ENCODE measurements around the gene OR6C65.
"Not testable (repeated sequence)": the region's sequence is repeated elsewhere in the genome, so short reads cannot be mapped to it uniquely, and the experiment has no call there.

OR6C65 gene

DNA sequence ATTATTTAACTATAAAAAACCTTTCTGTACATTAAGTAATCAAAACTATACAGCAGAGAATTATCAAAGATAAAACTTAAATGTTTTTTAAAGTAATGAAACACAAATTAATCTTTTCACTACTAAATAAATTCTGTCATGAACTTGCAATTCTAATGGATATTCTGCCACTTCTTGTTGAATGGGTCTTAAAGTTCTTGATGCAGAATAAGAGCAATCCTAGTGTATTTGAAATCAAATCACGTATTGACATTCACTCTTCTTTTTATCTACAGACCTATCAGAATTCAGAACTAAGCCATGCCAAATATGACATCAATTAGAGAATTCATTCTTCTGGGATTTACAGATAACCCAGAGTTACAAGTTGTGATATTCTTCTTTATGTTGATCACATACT lies at the start of gene OR6C65:
TSS of gene OR6C65 (plus strand) at position 301 of the 400 bp plus-strand sequence. CDS start at position 301, 0 bp downstream.
- no peak for DNase-seq

DNA sequence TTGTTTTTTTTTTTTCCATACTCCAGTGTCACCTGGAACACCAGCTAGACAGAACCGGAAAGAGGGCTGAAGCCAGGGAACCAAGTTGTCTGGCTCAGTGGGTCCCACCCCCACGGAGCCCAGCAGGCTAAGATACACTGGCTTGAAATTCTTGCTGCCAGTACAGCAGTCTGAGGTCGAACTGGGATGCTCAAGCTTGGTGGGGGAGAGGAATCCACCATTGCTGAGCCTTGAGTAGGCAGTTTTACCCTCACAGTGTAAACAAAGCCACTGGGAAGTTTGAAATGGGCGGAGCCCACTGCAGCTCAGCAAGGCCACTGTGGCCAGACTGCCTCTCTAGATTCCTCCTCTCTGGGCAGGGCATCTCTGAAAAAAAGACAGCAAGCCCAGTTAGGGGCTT lies 45.0 kb upstream of the OR6C65 start:
- DNase-seq: not testable (repeated sequence)

DNA sequence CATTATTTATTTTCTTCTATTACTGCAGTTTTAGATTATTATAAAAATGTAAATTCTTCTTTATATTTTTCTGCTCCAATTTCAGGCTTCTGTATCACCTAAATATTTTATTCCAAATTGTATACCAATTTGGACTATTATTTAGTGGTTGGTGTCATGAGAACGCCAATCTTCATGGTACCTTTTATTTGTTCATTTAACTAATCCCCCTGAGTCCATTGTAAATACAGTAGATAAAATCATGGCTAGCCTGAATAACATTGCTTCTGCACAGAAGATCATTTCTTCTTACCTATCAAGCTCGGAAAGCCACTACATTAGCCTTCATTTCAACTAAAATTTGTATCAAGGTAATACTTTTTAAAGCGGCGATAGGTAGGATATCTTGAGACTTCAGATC lies 37.7 kb upstream of the OR6C65 start, which contains the start of gene OR6C75:
TSS of gene OR6C75 (plus strand) at position 301 of the 400 bp plus-strand sequence. CDS start 2,136 bp downstream, outside the sequence.
- DNase-seq: no peak

DNA sequence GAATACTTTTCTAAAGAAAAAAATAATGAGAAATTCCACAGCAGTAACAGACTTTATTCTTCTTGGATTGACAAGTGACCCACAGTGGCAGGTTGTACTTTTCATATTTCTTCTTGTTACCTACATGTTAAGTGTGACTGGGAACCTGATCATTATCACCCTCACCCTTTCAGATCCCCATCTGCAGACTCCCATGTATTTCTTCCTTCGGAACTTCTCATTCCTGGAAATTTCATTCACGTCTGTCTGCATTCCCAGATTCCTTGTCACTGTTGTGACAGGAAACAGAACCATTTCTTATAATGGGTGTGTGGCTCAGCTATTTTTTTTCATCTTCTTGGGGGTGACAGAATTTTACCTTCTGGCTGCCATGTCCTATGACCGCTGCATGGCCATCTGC lies 35.2 kb upstream of the OR6C65 start:
- no peak for DNase-seq

DNA sequence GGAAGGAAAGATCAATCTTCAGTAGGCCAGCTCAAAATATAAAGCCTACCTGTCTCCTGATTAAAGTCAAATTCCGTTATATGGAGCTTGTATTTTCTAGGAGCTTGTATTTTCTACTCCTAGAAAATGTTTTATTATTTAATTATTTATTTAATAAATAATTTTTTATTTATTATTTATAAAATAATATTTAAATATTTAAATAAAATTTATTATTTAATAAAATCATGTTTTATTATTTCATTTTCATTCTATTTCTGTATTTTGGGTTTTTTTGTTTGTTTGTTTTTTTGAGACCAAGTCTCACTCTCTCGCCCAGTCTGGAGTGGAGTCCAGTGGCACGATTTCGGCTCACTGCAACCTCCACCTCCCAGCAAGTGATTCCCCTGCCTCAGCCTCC lies 27.8 kb upstream of the OR6C65 start:
- no peak for DNase-seq

DNA sequence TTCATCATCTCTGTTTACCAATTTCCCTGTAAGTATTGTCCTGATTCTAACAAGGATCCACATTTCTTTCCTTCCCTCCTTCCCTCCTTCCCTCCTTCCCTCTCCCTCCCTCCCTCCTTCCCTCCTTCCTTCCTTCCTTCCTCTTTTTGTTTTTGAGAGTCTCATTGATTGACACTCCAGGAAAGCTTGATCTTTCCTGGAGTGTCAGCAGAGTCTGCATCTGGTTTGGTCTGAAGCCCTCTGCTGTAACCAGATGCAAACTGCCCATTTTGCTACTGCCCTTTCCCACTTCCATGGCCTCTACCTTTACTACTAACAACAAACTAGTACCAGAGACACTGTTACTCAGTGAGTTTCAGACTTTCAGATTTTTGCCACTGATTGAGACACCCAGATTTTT lies 14.4 kb upstream of the OR6C65 start:
- no peak for DNase-seq

DNA sequence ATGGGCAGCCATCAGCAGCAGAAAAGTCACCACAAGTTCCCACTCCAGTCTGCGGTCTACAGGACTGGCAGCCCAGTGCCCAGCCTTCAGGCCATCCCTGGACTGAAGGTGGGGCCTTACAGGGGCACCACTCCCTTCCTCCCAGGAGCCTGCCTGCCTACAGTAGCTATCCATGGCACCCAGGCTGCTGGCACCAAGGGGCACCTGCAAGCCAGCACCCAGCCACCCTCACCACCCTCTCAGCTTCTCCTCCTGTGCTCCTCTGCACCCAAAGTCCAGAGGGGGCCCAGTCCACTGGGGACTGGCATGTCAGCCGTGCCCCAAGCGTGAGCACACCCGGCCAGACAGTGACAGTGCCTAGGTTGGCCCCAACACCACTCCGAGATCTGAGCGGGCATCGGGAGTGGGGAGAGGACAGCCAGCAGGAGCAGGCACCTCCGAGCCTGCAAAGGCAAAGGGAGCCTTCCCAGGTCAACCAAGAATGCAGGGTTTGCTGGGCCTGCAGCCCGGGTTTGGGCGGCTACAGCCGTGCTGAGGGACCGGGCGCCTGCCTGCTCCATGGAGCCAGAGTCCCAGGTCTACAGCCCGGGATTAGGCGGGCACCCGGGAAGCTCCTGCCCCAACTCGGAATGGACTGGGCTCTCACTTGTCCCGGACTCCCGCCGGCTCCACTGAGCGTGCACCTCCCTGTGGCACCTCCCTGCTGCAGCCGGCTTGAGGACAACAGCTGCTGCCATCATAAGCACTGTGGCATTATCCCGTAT lies 8.1 kb upstream of the OR6C65 start:
- DNase-seq: no peak

DNA sequence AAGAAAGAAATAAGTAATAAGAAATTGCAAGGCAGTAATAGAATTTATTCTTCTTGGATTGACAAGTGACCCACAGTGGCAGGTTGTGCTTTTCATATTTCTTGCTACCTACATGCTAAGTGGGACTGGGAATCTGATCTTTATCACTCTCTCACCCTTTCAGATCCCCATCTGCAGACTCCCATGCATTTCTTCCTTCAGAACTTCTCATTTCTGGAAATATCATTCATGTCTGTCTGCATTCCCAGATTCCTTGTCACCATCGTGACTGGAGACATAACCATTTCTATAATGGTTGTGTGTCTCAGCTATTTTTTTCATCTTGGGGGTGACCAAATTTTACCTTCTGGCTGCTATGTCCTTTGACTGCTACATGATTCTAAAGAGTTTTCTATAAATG lies 4.0 kb upstream of the OR6C65 start:
- DNase-seq: no peak

DNA sequence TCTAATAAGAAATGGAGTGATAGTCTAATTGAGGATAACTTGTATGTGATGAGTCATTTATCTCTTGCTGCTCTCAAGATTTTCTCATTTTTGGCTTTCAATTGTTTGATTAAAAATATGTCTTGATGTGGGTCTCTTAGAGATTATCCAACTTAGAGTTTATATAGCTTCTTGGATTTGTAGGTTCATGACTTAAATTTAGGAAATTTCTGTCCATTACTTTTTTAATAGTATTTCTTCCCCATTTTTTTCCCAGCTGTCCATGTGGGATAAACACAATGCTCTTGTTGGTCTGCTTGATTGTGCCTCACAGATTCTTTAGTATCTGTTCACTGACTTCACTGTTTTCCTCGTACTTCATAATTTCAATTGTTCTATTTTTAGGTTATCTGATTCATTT lies 7.5 kb downstream of the OR6C65 start:
- DNase-seq: no peak

DNA sequence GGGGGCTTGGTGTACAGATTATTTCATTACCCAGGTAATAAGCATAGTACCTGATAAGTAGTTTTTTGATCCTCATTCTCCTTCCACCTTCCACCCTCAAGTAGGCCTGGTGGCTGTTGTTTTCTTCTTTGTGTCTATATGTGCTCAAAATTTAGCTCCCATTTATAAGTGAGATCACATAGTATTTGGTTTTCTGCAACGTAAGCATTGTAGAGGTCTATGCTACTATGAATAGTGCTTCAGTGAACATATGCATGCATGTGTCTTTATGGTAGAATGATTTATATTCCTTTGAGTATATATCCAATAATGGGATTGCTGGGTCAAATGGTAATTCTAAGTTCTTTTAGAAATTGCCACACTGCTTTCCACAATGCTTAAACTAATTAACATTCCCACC lies 8.8 kb downstream of the OR6C65 start:
- DNase-seq: not testable (repeated sequence)

DNA sequence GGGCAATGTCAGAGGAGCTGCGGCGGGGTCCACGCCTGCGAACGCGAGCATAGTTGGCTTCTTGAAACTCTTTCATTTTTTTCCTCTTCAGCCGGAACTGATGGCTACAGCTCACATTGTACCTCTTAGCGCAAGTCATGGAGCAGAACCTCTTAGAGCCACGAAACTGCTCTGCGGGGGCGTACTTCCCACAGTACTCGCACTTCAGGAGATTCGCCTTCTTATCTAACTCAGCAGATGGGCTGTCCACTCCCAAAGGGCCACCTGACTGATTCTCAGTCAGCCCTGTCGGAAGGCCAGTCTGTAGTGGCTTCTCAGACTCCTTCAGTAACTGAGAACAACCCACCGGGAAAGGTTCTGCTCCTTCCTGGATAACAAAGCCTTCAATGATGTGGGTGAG lies 11.8 kb downstream of the OR6C65 start:
- DNase-seq: not testable (repeated sequence)

DNA sequence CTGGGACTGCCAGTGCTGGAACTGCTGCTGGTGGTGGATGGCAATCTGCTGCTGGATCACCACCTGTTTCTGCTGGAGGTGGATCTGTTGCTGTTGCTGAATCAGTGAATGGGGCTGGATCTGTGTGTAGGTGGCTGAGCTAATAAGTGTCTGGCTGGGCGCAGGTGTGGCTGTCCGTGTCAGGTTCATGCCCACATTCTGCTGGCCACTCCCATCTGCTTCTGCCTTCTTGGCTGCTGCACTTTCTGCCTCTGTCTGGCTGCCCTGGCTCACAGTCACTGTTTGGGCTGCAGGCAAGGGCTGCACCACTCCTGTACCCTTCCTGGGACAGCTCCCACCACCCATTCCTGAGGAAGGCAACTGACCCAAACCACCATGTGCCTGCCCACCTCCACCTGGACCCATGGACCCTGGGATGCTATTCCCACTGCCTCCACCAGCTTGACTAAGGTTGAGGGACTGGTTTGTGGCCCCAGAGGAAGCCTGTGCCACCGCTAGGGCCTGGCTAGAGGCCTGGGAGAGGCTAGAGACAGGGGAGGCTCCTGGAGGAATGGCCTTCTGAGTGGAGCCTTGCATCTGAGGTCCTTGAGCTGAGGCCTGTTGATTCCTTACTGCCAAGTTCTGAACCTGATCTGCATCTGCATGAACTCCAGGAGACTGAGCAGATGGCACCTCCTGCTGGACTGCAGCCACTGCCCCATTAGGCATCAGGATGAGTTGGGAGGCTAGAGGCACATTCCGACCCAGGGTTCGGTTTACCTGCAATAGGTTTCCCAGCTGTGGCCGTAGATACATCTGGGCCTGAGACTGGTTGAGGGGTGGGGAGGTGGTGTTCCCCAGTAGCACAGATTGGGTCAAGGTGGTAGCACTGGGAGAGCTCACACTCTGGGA lies 13.4 kb downstream of the OR6C65 start:
- not testable (repeated sequence) for DNase-seq

DNA sequence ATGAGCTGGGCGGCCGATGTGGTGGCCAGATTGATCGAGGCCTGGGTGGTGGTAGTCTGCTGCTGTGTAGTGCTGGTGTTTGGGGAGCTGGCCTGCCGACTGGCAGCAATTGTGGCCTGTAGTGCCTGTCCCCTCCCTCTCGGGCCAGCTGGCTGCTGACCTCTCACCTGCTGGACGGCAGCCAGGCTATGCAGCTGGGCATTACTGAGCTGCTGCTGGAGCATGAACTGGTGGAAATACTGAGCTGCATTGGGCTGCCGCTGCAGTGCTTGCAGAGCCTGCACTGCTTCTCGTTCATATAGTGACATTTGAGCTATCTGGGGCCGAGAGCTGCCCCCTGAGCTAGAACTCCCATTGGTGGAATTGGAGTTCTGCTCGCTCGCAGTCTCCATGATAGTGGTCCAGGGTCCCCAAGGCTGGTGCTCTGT lies 14.1 kb downstream of the OR6C65 start:
- DNase-seq: not testable (repeated sequence)

DNA sequence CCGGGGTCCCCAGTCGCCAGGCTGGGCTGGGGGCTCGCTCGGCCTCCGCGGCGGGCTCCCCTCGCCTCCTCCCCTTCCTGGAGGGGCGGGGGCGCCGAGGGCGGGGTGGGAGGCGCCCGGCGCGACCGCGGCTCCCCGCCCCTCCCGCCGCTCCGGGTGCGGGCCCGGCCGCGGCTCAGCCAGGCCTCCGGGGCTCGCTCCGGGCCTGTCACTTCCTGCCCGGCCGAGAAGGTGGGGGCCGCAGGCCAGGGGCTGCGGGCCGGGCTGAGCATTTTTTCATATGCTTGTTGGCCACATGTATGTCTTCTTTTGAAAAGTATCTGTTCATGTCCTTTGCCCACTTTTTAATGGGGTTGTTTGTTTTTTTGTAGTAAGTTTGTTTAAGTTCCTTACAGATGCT lies 14.6 kb downstream of the OR6C65 start:
- not testable (repeated sequence) for DNase-seq

DNA sequence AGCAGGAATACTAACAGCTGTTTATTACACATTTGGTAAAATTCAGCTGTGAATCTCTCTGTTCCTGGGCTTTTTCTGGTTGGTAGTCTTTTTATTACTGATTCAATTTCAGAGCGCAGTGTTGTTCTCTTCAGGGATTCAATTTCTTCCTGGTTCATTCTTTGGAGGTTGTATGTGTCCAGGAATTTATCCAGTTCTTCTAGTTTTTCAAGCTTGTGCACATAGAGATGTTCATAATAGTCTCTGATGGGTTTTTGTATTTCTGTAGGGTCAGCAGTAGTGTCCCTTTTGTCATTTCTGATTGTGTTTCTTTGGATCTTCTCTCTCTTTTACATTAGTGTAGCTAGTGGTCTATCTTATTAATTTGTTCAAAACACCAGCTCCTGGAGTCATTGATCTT lies 16.6 kb downstream of the OR6C65 start:
- no peak for DNase-seq

DNA sequence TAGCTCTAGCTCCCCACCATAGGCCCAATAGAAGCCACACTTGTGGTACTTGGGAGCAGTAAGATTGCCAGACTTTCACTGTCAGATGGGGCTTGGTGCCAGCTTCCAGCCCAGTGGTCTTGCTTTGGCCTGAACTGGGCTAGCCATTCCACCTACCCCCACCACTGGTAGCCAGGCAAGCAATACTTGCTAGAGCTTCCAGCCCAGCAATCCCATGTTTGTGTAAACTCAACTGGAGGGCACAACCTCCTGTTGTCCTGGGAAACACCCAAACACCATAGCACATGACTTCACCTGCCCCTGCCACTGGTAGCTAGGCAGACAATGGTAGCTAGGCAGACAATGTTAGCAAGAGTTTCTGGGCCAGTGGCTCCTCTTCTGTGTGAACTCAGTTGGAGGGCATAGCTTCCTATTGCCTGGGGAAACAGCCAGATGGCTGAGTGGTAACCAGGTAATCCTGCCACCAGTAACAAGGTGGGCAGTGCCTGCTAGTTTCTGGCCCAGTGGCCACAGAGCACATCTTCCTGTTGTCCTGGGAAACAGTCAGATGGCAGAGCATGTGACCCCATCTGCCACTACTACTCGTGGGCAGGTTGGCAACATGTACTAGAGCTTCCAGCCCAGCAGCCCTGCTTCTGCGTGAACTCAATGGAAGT lies 20.1 kb downstream of the OR6C65 start:
- DNase-seq: no peak

DNA sequence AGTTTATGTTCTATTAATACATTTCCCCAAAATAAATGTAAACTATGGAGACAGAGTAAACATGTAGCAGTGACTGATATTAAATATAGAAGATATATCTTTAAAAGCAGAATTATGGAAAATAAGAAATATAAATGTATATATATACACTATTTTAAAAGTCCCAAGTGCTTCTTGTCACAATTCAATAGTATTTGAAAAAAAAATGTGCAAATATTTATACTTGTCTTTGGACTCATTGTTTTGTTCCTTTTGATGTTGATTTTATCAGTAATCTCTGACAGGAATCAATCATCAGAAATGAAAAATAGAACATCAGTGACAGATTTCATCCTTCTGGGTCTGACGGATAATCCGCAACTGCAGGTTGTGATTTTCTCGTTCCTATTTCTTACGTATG lies 25.6 kb downstream of the OR6C65 start, which contains the start of gene OR6C76:
TSS of gene OR6C76 (plus strand) at position 301 of the 400 bp plus-strand sequence. CDS start at position 301, 0 bp downstream.
- no peak for DNase-seq

DNA sequence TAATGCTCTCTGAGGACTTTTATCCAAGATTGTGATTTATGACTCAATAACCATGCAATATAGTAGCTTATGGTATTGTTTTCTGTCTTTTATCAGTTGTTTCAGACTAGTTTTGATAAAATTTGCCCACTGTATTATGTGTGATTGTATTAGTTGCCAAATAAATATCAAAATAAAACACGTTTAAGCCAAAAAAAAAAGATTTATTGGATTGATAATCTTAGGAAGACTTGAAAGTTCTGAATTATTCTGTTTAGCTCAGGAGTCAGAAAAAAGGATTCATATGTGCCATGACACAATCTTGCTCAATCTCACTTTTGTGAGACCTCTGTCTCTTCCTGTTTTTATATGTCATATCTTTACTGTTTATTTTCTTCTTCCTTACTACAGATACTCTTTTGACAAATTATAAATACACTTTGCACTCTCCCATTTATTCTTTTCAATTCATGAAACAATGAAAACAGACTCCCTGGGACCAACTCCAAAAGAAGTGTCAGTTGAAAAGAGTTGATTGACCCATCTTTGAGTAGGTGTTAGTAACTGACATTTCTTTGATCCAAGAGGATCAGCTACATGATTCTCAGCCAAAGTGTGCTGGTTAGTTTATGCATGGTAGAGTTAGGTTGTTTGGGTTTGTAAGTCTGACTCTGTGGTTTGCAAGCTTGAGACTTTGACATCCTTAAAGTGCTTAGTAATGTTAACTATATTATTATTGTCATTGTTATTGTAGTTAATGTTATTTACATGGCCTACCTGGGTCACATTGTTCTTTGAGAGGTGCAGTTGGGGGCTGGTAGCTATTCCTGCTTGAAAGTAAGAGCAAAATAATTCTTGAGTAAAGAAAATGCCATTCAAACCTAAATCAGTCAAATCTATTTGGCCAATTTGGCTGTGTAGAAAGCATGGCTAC lies 28.3 kb downstream of the OR6C65 start:
- no peak for DNase-seq

DNA sequence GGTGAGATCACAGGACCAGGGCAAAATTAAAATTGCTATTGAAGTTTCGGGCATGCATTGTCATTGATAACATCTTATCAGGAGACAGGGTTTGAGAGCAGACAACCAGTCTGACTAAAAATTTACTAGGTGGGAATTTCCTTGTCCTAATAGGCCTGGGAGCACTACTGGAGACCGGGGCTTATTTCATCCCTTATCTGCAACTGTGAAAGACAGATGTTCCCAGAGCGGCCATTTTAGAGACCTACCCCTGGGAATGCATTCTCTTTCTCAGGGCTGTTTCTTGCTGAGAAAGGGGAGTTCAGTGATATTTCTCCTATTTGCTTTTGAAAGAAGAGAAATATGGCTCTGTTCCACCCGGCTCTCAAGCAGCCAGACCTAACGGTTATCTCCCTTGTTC lies 40.9 kb downstream of the OR6C65 start:
- not testable (repeated sequence) for DNase-seq

DNA sequence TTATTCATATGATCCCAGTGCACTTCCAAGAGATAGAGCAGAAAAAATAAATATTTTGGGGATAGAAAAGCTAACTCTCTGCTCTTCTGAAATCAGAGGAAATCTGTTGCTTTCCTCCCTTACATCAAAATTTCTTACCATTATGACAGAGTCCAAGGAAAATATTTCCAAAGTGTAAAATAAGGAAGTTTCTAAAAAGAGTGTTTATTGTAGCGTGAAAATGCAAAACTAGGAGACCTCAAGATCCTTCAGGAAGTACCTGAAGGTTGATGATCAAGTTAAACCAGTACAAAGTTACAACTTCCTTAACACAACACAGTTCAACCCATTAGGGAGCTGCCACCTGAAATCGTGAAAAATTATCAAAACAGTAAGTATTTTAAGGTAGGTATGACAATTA lies 43.4 kb downstream of the OR6C65 start, which contains the start of gene OR6C2:
TSS of gene OR6C2 (plus strand) at position 301 of the 400 bp plus-strand sequence. CDS start 8,138 bp downstream, outside the sequence.
- no peak for DNase-seq

DNA sequence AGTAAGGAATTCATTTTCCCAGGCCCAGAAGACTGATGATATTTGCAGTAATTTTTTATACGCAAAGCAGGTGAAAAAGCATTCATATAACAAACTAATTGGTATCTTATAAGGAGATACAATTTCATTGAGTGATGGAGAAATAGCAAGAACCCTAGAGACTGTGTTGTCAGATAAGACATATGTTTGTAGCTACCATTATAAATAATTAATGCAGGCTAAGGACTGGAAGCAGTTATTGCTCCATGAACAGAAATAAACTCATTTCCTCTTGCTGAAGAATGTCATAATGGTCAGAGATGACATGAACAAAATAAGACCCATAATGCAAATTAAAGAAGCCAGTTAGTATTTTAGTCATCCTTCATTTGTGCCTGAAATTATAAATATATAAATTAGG lies 45.0 kb downstream of the OR6C65 start:
- no peak for DNase-seq

DNA sequence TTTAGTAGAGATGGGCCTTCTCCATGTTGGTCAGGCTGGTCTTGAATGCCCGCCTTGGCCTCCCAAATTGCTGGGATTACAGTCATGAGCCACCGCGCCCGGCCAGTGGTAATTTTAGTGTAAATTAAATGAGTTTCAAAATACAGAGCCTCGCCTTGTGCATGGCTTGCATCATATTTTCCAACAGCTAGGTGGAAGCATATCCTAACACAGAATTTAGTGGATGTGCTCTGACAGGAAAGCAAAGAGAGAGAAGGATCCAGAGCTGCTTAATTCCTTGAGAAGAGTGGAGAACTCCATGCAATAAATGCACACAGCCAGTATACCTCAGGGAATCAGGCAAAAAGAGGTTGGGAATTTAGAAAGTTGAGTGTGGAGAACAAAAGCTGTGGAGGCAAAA lies 46.0 kb downstream of the OR6C65 start:
- no peak for DNase-seq
